ENCODE results near the gene MMP25.
A peak's percentile ranks its signal among the peaks of the same experiment; 100 is the strongest.
"Not testable (repeated sequence)": the region's sequence is repeated elsewhere in the genome, so short reads cannot be mapped to it uniquely, and the experiment has no call there.

MMP25 gene

DNA sequence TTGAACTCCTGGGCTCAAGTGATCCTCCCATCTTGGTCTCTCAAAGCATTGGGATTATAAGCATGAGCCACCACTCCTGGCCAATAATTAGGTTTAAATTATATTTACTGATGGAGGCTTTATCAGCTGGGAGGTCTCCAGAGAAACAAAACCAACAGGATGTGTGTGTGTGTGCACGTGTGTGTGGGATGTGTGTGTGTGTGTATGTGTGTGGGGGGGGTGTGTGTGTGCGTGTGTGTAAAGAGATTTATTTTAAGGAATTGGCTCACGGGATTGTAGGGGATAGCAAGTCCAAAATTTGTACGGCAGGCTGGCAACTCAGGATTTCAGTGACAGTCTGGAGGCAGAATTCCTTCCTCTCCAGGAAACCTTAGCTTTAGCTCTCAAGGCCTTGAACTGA lies 4.6 kb downstream of the MMP25 start:
- Mint-ChIP-seq H3K27ac (no peak overlapping the region), H3K36me3 (peaks cover 11 to 20% of the 10 kb centered on the region in 2 donors), H3K27me3 (peaks cover 23 to 27% of the 10 kb centered on the region in 2 donors), H3K4me1 (peaks cover 26 to 40% of the 10 kb centered on the region in 2 donors), H3K4me3 (no peak overlapping the region), H3K9me3 (no peaks in the 10 kb centered on the region)
- no peak for ATAC-seq (replicated peaks)
- DNase-seq = no peak

DNA sequence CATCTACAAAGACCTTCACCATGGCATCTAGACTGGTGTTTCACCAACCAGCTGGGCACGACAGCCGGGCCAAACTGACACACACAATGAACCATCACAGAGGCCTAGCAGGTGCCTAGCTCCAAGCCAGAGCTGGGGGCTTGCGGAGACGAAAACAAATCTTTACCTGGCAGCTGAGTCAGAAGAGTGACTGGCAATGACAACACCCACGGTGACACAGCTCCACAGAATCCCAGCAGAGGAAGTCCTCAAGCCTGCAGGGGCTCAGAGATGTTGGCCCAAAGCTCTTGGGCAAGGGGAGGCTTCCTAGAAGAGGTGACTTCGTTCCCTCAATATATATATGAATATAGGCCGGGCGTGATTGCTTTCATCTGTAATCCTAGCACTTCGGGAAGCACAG lies 5.1 kb downstream of the MMP25 start:
- H3K4me3 Mint-ChIP-seq = no peak overlapping the region

DNA sequence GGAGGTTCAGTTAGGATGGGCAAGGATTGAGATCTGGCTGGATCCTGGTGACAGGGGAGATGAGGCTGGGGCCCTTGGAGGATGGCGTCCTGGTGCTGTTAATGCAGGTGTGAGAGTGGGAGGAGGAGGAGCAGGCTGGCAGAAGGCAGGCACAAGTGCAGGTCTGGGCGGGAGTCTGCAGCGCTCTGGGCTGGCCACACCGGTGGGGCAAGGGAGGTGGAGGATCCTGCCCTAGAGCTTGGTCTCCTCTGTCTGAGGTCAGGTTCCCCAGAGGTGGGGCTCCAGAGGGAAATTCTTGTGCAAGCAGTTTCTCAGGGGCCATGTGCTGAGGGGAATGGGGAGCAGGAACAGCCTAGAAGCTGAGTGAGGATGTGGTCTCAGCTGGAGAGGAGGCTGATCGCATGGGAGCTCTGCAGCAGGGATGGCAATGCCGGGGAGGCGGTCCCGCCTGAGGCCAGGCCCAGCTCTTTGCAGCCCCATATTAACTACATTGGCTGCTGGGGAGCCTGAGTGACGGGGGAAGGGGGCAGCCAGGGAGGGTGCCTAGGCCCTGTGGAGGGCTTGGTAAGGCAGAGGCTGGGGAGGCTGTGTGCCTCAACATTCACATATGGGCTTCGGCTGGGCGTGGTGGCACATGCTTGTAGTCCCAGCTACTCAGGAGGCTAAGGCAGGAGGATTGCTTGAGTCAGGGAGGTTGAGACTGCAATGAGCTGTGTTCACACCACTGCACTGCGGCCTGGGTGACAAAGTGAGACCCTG lies 6.4 kb downstream of the MMP25 start:
- ATAC-seq (replicated peaks); DNase-seq; H3K27ac Mint-ChIP-seq; H3K4me3 Mint-ChIP-seq; H3K9me3 Mint-ChIP-seq: not testable (repeated sequence)
- Mint-ChIP-seq H3K4me1 (peaks cover 24 to 37% of the 10 kb centered on the region in 2 donors), H3K27me3 (peaks cover 17 to 23% of the 10 kb centered on the region in 2 donors), H3K36me3 (peaks cover 11 to 23% of the 10 kb centered on the region in 2 donors)

More for the DNA sequence above, 5.1 kb downstream of the MMP25 start:
- Mint-ChIP-seq H3K36me3 (peaks cover 11 to 20% of the 10 kb centered on the region in 2 donors), H3K9me3 (no peaks in the 10 kb centered on the region), H3K4me1 (peaks cover 26 to 38% of the 10 kb centered on the region in 2 donors), H3K27me3 (peaks cover 23 to 27% of the 10 kb centered on the region in 2 donors), H3K27ac (no peak overlapping the region)
- DNase-seq (no peak), ATAC-seq (replicated peaks) (no peak)

DNA sequence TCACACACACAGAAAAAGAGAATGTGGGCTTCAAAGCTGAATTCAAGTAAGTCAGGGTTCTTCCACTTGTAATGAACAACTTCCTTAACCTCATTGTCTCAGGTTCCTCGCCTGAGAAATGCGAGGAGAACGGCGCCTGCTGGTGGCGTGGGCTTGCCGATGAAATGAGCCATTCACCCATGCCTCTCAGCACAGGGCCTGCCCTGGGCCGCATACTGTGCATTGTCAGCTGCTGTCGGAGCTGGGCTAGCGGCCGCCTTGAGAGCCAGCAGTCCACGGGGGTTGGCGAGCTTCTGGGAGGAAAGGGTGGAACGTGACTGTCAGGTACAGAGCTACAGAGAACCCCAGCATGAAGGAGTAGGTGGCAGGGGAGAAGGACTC lies 7.0 kb downstream of the MMP25 start:
- not testable (repeated sequence) for H3K27ac Mint-ChIP-seq
- Mint-ChIP-seq H3K4me1 (peaks cover 22 to 32% of the 10 kb centered on the region in 2 donors), H3K36me3 (peaks cover 11 to 23% of the 10 kb centered on the region in 2 donors)

GRCh38 chr16:3054965-3055733 lies 8.8 kb downstream of the MMP25 start:
- H3K4me3 Mint-ChIP-seq = peak overlapping the region in 1 of 2 donors; percentile 1
- ATAC-seq (replicated peaks) (no peak), DNase-seq (no peak)
- peaks cover 11 to 23% of the 10 kb centered on the region in 2 donors for H3K36me3 Mint-ChIP-seq
- no peaks in the 10 kb centered on the region for H3K9me3 Mint-ChIP-seq
- peaks cover 0 to 7% of the 10 kb centered on the region in 2 donors for H3K27me3 Mint-ChIP-seq
- H3K27ac Mint-ChIP-seq = peak overlapping the region; percentile 53
- peaks cover 25 to 36% of the 10 kb centered on the region in 2 donors for H3K4me1 Mint-ChIP-seq

More for the DNA sequence above, 7.0 kb downstream of the MMP25 start:
- H3K9me3 Mint-ChIP-seq; ATAC-seq (replicated peaks); H3K4me3 Mint-ChIP-seq; DNase-seq: not testable (repeated sequence)
- H3K27me3 Mint-ChIP-seq = peaks cover 11 to 19% of the 10 kb centered on the region in 2 donors

DNA sequence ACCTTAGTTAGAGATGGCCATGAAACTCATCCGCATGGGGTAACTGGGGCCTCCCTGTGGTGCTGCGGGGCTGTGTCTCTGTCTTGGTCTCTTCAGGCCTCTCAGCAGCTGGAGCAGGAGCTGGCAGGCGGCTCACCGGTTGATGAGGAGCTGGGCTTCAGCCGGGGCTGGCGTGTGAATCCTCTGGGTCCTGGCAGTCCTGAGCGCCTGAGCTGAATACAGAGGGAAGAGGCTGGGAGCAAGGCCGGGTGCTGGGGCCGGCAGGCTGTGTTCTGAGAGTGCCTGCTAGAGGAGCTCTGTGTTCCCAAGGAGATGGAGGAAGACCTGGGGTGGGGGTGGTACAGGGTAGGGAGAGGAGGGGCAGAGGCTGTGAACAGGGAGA lies 9.4 kb downstream of the MMP25 start:
- H3K27me3 Mint-ChIP-seq; H3K27ac Mint-ChIP-seq; H3K4me3 Mint-ChIP-seq; ATAC-seq (replicated peaks); DNase-seq; H3K9me3 Mint-ChIP-seq: not testable (repeated sequence)
- Mint-ChIP-seq H3K4me1 (peaks cover 25 to 36% of the 10 kb centered on the region in 2 donors), H3K36me3 (peaks cover 11 to 23% of the 10 kb centered on the region in 2 donors)

DNA sequence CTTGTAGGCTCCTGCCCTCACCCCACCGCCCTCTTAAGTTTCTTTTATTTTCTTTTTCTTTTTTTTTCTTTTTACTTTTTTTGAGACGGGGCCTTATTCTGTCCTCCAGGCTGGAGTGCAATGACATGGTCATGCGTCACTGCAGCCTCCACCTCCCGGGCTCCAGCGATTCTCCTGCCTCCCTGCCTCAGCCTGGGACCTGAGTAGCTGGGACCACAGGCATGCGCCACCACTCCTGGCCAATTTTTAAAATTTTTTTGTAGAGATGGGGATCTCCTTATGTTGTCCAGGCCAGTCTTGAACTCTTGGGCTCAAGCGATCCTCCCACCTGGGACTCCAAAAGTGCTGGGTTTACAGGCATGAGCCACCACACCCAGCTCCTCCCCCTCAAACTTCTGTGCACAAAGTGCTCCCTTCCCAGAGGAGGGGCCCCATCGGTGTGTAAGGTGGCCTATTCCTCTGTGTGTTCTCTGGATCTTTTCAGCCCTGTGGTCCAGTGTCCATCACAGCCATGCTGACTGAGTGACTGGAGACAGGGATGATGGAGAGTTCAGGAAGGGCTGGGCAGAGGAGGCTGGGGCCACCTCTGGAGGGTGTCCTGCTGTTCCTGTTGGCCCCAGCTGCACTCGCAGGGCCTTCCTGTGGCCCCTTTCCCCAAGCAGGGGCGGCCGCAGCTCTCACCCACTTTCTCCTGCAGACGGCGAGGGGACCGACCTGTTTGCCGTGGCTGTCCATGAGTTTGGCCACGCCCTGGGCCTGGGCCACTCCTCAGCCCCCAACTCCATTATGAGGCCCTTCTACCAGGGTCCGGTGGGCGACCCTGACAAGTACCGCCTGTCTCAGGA lies 10.2 kb downstream of the MMP25 start:
- Mint-ChIP-seq H3K27me3 (no peaks in the 10 kb centered on the region), H3K4me3 (no peak overlapping the region), H3K9me3 (no peaks in the 10 kb centered on the region), H3K36me3 (peaks cover 11 to 23% of the 10 kb centered on the region in 2 donors), H3K4me1 (peaks cover 25 to 36% of the 10 kb centered on the region in 2 donors), H3K27ac (no peak overlapping the region)
- no peak for ATAC-seq (replicated peaks)
- DNase-seq = no peak

GRCh38 chr16:3057181-3058138 lies 11.1 kb downstream of the MMP25 start:
- Mint-ChIP-seq H3K36me3 (peaks cover 11 to 23% of the 10 kb centered on the region in 2 donors), H3K9me3 (no peaks in the 10 kb centered on the region), H3K4me3 (no peak overlapping the region), H3K27ac (no peak overlapping the region), H3K4me1 (peaks cover 25 to 36% of the 10 kb centered on the region in 2 donors), H3K27me3 (no peaks in the 10 kb centered on the region)
- ATAC-seq (replicated peaks) = no peak
- DNase-seq = no peak

DNA sequence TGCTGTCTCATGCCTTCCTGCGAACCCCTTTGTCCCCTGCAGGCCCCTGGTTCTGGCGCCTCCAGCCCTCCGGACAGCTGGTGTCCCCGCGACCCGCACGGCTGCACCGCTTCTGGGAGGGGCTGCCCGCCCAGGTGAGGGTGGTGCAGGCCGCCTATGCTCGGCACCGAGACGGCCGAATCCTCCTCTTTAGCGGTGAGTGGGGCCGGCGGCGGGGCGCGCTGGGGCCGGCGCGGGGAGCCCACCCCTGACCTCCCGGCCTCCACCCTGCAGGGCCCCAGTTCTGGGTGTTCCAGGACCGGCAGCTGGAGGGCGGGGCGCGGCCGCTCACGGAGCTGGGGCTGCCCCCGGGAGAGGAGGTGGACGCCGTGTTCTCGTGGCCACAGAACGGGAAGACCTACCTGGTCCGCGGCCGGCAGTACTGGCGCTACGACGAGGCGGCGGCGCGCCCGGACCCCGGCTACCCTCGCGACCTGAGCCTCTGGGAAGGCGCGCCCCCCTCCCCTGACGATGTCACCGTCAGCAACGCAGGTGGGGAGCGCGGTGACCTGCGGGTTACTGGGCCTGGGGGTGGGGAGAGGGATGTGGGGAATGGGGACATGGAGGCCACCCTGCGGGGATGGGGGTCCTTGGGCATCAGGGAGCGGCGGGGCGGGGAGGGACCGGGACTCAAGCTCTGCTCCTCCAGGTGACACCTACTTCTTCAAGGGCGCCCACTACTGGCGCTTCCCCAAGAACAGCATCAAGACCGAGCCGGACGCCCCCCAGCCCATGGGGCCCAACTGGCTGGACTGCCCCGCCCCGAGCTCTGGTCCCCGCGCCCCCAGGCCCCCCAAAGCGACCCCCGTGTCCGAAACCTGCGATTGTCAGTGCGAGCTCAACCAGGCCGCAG lies 12.0 kb downstream of the MMP25 start:
- ATAC-seq (replicated peaks) (peak; percentile 65 to 70), DNase-seq (peak; percentile 20)
- Mint-ChIP-seq H3K27me3 (no peaks in the 10 kb centered on the region), H3K4me1 (peaks cover 25 to 35% of the 10 kb centered on the region in 2 donors), H3K9me3 (no peaks in the 10 kb centered on the region), H3K4me3 (peak overlapping the region; percentile 87 to 97), H3K36me3 (peaks cover 11 to 23% of the 10 kb centered on the region in 2 donors), H3K27ac (peak overlapping the region; percentile 67)

- Mint-ChIP-seq H3K27me3 (no peaks in the 10 kb centered on the region), H3K4me1 (peaks cover 19 to 27% of the 10 kb centered on the region in 2 donors), H3K27ac (peak overlapping the region; percentile 90), H3K9me3 (no peaks in the 10 kb centered on the region), H3K36me3 (peaks cover 5 to 16% of the 10 kb centered on the region in 2 donors), H3K4me3 (peak overlapping the region; percentile 87 to 97)
- ATAC-seq (replicated peaks) = peak; percentile 90
- peak; percentile 83 for DNase-seq
These were observed 12.8 kb downstream of the MMP25 start for GRCh38 chr16:3059041-3059722.

GRCh38 chr16:3059723-3060242 lies 13.4 kb downstream of the MMP25 start:
- no peaks in the 10 kb centered on the region for H3K27me3 Mint-ChIP-seq
- H3K27ac Mint-ChIP-seq = peak overlapping the region; percentile 90
- no peaks in the 10 kb centered on the region for H3K9me3 Mint-ChIP-seq
- peaks cover 15 to 23% of the 10 kb centered on the region in 2 donors for H3K4me1 Mint-ChIP-seq
- no peak for ATAC-seq (replicated peaks)
- H3K36me3 Mint-ChIP-seq = peaks cover 2 to 13% of the 10 kb centered on the region in 2 donors
- peak overlapping the region; percentile 87 to 97 for H3K4me3 Mint-ChIP-seq
- no peak for DNase-seq

Data from stimulated activated naive B cell treated with anti-CD40 and anti-IgM and Interleukin-4, amounts not matched to agents 10 μg/mL and 1 μg/mL and 100 μg/mL, for 72 hours (primary cell).